ELF-1 (cell line): ENCODE results near the gene LMF1.

Experiments used
- DNase-seq: peaks from one replicate; pipeline ENCODE4 v3.0.0-alpha.2; 2016; ENCODE audit warnings: low read depth, low spot score

Gene LMF1

GRCh38 chr16:912684-913613 is 57.8 kb downstream of the LMF1 start:
- no peak for DNase-seq

- DNase-seq = no peak
These were observed 58.5 kb downstream of the LMF1 start for GRCh38 chr16:912322-912683.

- no peak for DNase-seq
These were observed 59.0 kb downstream of the LMF1 start for GRCh38 chr16:911604-912321.

GRCh38 chr16:911101-911500 is 59.7 kb downstream of the LMF1 start:
- no peak for DNase-seq

- no peak for DNase-seq
These were observed 60.6 kb downstream of the LMF1 start for GRCh38 chr16:910181-910580.

DNA sequence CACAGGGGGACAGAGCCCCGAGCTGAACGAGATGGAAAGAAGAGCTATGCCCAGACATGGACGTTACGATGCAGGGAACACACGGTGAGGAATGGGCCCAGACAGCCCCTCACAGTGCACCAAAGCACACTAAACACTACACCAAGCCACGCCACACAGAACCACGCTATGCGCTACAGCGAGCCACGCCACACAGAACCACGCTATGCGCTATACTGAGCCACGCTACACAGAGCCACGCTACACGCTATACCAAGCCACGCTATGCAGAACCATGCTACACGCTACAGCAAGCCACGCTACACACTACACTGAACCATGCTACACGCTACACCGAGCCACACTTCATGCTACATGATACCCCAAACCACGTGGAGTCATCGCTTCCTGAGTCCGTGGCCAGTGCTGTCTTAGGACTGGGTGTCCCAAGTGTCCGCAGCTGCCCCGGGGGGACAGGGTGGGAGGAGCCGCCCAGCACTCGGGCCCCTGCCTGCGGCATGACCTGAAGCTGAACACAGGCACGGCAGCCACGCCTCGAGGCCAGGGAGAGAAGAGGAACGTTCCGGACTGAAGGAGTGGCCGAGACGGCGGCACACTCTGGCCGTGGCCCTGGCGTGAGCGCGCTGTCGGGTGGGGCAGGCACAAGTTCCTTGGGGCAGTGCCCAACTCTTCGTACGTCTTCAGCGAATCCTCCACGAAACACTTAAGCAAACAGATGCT is 61.3 kb downstream of the LMF1 start:
- DNase-seq = no peak

DNA sequence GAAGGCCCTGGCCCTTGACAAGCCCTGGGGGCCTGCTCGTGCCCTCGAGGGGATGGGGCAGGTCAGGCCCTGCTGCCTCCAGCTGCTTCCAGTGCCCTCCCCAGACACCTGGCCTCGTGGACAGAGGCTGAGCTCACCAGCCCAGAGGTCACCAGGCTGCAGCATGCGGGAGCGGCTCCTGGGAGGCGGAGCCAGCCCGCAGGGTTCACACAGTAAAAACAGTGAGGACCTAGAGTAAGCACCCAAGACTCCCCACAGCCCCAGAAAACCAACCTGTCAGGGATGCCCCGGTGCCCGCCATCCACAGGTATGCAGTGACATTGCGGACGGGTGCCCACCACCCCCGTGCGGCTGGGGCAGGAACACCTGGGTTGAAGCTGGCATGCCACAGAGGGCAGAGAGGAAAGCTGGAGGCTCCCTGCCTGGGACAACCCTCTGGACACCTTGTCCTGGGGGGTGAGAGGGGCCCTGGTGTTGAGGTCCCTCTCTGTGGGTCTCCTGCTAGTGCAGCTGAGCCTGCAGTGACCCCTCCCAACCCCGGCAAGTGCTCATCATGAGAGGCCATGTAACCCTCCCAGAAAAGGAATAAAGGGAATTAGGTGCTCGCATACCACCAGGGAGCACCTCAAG is 62.1 kb downstream of the LMF1 start:
- DNase-seq = no peak

DNA sequence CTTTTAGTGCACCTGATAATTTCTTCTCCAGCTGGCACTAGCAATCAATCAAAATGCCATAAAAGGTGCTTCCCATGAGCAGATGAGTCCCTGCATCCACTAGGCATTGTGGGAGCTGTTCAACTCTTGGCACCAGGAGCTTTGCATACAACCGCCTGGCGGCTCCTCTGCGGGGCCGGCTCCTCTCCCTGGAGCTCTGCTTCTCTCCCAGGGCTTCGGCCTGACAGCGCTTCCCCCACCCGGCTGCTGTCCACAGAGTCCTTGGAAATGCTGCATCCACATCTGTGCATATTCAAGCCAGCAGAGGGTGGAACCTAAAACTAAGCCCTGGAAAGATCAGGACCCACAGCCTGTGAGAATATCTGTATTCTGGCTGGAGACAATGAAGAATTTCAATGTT is 62.9 kb downstream of the LMF1 start:
- no peak for DNase-seq

DNA sequence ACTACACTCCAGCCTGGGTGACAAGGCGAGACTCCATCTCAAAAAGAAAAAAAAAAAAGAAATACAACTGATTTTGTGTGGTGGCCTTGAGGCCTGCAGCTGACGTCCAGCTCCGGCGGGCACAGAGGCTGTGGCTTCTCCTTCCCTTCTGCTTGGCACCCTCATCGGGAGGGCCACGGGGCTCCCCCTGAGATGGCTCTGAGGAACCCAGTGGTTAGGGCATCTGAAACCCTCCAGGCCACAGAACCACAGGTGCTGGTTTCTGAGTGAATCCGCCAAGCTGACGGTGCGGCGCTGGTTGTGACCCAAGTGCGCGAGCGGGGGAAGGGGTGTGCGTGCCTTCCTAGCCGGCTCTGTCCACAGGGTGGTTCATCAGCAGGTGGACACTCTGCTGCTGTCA is 63.4 kb downstream of the LMF1 start:
- DNase-seq = no peak

- DNase-seq = no peak
These were observed 64.5 kb downstream of the LMF1 start for GRCh38 chr16:906296-906695.

- no peak for DNase-seq
These were observed 68.8 kb downstream of the LMF1 start for GRCh38 chr16:901715-902601.

GRCh38 chr16:901149-901548 is 69.6 kb downstream of the LMF1 start:
- no peak for DNase-seq

DNA sequence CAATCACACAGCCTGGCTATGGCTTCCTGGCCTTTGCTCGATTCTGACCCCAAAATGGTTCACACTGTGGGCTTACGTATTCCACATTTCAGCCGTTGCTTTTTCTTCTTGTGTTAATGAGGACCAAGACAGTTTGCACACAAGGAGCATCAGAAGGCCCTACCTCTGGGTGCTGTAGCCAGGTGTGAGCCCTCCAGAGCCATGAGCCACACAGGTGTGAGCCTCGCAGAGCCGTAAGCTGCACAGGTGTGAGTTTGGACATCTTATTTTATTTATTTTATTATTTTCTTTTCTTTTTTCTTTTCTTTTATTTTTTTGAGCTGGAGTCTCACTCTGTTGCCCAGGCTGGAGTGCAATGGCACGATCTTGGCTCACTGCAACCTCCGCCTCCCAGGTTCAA is 70.6 kb downstream of the LMF1 start:
- DNase-seq = no peak

DNA sequence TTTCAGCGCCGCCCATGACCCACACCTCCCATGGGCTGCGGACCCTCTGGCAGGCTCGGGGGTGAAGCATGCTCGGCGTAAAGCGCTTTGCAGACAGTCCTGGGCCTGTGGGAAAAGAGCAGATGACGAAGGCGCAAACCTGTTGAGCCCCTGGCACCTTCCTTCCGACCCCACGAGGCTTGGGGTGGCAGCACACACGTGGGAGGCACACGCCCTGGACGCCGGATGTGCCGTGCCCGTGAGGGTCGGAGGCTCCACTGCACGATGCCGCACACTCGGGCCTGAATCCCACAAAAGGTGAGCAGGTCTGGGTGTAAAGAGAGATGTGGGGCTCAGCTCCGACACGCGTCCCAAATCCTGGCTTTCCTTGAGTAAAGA is 71.1 kb downstream of the LMF1 start:
- no peak for DNase-seq

DNA sequence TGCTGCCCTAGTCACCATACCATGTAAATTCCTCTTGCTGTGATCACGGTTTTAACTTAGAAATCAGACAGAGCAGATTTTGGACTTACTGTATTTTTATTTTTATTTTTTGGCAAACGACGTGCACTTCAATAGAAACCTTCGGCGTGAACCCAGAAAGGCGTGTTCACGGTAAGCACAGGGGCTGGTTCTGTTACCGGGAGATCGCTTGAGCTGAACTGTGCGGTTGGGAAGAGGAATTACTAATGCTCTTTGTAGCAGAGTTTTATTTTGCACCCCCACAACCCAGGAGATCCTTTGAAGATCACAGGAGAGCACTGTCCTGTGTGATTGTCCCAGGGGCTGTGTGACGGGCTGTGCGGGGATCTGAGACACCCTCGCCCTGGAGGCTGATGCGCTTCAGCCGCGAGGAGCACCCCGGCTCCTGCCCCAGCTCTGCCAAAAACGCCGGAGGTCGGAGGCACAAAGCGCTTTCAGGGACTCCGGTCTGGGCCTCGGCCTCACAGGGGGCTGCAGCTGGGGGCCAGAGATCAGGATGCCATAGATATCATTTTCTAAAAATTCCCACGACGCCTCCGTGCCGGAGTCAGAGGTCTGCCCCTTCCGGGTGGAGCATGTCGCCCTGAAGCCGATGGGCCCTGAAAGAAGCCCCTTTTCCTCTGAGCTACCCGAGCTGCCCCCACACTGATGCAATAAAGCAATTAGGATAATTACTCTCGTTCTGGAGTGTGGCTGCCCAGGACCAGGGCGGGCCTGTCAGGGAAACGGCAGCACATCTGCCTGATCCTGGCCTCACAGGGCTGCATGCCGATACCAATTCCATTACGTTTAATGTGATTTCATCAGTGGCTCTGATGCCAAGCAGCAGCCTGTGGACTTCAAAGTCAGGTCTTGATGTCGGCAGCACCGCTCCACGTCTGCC is 71.8 kb downstream of the LMF1 start:
- no peak for DNase-seq

- no peak for DNase-seq
These were observed 72.6 kb downstream of the LMF1 start for GRCh38 chr16:898216-898615.

GRCh38 chr16:897701-898100 is 73.1 kb downstream of the LMF1 start:
- no peak for DNase-seq

GRCh38 chr16:897200-897543 is 73.6 kb downstream of the LMF1 start:
- no peak for DNase-seq

DNA sequence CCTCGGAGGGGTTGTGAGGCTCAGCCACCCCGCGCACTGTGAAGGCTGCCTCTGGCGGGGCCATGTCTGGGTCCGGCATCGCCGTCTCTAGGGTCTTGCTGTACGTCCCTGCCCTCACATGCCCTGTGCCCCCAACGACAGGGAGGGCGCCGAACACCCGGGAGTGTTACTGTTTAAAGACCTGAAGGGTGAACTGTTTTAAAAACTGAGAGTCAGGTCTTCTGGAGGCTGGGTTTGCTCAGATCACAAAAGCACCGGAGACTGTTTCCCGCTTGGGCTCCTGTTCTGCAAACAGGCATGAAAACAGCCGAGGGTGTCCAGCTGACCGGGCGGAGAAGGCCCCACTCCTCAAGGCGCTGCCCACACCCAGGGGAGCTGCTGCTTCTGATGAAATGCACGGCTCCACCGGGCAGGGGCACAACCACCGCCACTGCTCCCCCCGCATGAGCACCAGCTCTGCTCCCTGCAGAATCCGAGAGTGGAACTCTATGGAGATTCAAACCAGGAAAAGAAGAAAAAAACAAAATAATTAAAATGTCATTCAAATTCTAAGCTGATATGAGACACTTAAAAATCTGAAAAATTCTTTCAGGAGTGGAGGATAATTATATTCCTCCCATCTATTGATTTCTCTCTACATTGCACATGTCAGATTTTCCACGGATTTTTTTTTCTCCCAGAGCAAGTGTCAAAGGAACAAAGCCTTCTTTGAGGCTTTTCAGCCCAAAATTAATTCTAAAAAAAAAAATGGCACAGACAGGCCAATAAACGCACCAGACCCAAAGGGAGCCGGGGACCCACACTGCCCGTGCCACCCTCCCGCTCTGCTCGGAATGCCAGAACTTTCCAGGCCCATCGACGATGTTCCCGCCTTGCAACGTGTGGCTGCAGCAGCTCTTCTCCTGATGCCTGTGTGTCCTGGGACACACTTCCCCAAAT is 74.3 kb downstream of the LMF1 start:
- DNase-seq = no peak
